KOPT-K1 (cell line): ENCODE results near the gene CCDC40.

ENCODE experiments used
- H3K27ac ChIP-seq: fragments of 200-600 bp; sonication (generic); 2 replicates; pipeline ENCODE4 v1.5.1; 2016; ENCODE audit warnings: antibody characterized with exemption, mild to moderate bottlenecking, low read depth, low read length; ENCODE audit not compliant: poor library complexity, severe bottlenecking
- H3K36me3 ChIP-seq: fragments of 200-600 bp; sonication (generic); 2 replicates; pipeline ENCODE4 v1.5.1; 2017; ENCODE audit warnings: antibody characterized with exemption, mild to moderate bottlenecking, low read length, moderate library complexity; ENCODE audit not compliant: insufficient read depth
- H3K9me3 ChIP-seq: fragments of 200-600 bp; sonication (generic); 2 replicates; pipeline ENCODE4 v1.5.1; 2017; ENCODE audit warnings: antibody characterized with exemption, low read length, mild to moderate bottlenecking; ENCODE audit not compliant: insufficient read depth, poor library complexity, severe bottlenecking

CCDC40 gene

DNA sequence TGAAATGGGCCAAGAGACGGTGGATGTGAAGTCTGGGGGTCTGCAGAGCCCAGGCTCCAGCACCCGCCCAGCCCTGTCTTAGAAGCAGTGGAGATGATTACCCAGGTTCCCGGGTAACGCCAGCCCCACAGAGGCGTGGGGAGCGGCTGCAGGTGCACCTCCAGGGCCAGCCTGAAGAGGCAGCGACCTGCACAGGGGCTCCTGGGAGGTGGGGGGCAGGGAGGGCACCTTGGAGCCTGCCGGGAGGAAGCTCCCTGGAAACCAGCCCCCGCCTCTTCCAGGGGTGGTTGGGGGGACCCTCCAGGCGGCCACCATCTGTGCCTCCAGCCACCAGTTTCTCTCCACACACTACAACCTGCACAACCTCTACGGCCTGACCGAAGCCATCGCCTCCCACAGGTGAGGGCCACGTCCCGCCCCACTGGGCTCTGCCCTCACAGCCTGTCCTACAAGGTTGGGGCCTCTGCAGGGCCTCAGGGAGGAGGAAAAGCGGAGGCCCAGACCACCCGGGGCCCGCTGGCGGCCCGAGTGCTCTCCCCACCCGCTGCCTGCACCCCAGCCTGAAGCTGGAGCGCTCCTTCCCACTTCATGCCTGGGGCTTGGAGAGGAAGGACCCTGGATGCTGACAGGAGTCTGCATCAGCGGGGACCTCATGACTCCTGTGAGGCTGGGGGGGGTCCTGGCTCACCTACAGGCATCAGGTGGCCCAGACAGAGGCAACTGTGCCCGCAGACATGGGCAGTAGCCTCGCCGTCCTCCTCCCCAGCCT, 75.4 kb downstream of the CCDC40 start:
- no peaks in the 10 kb centered on the region; the same call in 1 of the 2 replicates for H3K36me3 ChIP-seq
- H3K9me3 ChIP-seq, result peaks cover 6% of the 10 kb centered on the region
- H3K27ac ChIP-seq, result no peak overlapping the region

DNA sequence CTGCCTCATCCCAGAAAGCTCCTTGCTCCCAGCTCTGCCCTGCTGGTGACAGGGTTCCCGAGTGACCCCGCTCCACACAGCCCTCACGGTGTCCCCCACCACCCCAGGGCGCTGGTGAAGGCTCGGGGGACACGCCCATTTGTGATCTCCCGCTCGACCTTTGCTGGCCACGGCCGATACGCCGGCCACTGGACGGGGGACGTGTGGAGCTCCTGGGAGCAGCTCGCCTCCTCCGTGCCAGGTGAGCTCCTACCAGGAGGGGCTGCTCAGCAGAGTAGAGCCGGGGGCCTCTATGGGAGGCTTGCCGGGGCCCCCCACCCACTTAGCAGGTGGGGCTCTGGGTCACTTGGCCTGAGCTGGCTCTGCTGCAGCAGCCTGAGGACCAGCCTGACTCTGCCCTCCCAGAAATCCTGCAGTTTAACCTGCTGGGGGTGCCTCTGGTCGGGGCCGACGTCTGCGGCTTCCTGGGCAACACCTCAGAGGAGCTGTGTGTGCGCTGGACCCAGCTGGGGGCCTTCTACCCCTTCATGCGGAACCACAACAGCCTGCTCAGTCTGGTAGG, 76.1 kb downstream of the CCDC40 start:
- no peaks in the 10 kb centered on the region; the same call in 1 of the 2 replicates for H3K36me3 ChIP-seq
- peaks cover 6% of the 10 kb centered on the region for H3K9me3 ChIP-seq
- H3K27ac ChIP-seq, result no peak overlapping the region

DNA sequence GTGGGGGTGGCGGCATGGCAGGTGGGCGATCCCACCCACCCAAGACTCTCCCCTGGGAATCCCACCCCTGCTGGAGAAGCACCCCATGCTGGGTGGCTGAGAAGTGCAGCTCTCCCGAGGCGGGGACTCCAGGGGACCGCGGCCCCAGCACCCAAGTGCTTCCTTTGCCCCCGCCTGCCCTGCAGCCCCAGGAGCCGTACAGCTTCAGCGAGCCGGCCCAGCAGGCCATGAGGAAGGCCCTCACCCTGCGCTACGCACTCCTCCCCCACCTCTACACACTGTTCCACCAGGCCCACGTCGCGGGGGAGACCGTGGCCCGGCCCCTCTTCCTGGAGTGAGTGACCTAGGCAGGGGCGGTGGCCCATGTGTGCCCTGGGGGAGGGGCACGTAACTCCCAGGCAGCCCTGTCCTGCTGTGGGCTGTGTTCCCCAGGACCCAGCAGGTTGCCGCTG, 76.6 kb downstream of the CCDC40 start:
- no peaks in the 10 kb centered on the region; the same call in 1 of the 2 replicates for H3K36me3 ChIP-seq
- H3K27ac ChIP-seq, result no peak overlapping the region
- H3K9me3 ChIP-seq, result peaks cover 6% of the 10 kb centered on the region

DNA sequence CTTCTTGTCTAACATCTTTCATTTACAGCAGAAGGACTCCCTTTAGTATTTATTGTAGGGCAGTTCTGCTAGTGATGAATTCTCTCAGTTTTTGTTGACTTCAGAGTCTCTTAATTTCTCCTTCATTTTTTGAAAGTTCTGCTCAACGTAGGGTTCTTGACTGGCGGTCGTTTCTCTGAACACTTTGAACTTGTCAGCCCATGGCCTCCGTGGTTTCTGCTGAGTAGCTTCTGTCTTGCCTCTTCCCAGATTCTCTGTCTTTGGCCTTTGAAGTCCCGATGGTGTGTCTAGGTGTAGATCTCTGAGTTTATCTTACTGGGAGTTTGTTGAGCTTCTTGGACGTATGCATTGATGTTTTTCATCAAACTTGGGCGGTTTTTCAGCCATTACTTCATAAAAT, 78.3 kb downstream of the CCDC40 start:
- no peaks in the 10 kb centered on the region; the same call in 1 of the 2 replicates for H3K36me3 ChIP-seq
- H3K9me3 ChIP-seq, result peaks cover 6% of the 10 kb centered on the region
- H3K27ac ChIP-seq, result peak overlapping the region; percentile 64

DNA sequence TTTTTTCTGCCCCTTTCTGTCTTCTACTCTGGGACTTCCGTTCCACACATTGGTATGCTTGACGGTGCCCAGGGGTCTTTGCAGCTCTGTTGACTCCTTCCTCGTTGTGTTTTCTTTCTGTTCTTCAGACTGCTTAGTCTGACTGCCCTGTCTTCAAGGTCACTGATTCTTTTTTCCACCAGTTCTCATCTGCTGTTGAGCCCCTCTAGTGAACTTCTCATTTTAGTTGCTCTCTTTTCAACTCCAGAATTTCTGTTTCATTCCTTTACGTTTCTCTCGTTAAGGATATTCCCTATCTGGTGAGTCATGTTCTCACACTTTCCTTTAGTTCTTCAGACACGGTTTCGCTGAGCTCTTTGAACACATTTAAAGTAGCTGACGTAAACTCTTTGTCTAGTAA, 78.7 kb downstream of the CCDC40 start:
- H3K27ac ChIP-seq, result peak overlapping the region; percentile 64
- no peaks in the 10 kb centered on the region; the same call in 1 of the 2 replicates for H3K36me3 ChIP-seq
- peaks cover 6% of the 10 kb centered on the region for H3K9me3 ChIP-seq

DNA sequence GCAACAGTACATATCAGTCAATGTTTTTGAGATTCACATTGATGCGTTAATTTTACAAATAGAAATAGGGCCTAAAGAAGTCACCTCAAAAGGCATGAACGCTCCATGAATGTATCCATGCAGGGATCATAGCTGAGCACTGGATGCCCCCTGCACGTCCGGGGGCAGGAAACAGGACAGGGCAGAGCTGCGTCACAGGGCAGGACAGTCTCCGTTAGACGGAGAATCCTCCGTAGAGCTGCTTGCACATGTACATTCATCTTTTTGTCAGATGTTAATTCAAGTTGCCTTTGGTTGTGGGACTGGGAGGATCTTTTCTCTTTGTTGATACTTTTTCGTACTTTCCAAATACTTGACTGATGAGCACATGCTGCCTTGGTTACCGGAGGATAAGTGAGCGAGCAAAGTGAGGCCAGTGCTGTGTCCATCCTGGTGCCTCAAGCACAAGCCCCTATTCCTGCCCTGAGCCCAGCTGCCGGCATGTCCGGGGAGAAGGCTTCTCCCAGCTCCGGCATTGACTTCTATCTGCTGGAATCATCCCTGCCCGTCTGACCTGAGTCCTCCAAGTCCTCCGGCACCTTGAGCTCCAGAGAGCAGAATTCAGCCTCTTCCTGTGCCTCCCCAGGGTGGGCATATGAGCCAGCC, 80.0 kb downstream of the CCDC40 start:
- Histone ChIP-seq H3K36me3 (no peaks in the 10 kb centered on the region), H3K27ac (no peak overlapping the region), H3K9me3 (peaks cover 6% of the 10 kb centered on the region)

DNA sequence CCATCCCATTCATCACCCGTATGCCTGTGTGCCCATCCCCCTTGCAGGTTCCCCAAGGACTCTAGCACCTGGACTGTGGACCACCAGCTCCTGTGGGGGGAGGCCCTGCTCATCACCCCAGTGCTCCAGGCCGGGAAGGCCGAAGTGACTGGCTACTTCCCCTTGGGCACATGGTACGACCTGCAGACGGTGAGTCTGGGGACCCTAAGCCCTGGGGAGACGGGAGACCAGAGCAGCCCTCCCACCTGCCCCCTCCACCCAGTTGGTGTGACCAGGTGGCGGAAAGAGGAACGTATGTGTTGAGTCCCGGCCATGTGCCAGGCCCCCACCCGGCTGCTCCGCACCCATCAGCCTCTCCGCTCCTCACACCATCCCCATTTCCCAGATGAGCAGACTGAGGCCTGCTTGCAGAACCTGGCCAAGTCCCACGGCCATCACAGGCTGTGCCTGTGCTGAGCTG, 80.5 kb downstream of the CCDC40 start:
- no peaks in the 10 kb centered on the region for H3K36me3 ChIP-seq
- H3K9me3 ChIP-seq, result peaks cover 6% of the 10 kb centered on the region
- H3K27ac ChIP-seq, result no peak overlapping the region

DNA sequence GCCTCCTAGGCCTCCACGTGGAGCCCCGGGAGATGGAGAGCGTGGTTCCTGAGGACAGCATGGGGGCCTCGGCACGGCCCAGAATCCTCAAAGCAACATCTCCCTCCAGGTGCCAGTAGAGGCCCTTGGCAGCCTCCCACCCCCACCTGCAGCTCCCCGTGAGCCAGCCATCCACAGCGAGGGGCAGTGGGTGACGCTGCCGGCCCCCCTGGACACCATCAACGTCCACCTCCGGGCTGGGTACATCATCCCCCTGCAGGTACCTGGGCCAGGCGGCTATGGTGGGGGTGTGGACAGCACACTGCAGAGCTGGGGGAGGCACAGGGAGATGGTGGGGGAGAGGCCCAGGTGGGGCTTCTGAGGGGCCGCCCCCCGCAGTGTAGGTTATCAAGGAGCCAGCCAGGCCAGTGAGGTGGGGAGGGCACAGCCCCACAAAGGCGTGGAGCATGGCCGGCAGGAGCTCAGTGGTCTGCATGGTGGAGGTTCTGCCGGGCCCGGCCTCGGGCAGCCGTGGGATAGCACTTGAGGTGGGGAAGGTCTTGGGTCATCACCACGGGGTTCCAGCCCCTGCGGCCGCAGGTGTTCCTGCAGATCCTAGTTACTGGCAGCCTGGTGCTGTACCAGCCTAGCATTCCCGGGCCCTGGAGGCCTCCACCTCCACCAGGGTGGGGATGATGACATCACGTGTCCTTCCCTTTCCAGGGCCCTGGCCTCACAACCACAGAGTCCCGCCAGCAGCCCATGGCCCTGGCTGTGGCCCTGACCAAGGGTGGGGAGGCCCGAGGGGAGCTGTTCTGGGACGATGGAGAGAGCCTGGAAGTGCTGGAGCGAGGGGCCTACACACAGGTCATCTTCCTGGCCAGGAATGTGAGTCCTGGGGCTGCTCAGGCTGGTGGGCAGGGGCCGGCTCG, 81.3 kb downstream of the CCDC40 start:
- Histone ChIP-seq H3K27ac (no peak overlapping the region), H3K9me3 (peaks cover 6% of the 10 kb centered on the region), H3K36me3 (no peaks in the 10 kb centered on the region)

DNA sequence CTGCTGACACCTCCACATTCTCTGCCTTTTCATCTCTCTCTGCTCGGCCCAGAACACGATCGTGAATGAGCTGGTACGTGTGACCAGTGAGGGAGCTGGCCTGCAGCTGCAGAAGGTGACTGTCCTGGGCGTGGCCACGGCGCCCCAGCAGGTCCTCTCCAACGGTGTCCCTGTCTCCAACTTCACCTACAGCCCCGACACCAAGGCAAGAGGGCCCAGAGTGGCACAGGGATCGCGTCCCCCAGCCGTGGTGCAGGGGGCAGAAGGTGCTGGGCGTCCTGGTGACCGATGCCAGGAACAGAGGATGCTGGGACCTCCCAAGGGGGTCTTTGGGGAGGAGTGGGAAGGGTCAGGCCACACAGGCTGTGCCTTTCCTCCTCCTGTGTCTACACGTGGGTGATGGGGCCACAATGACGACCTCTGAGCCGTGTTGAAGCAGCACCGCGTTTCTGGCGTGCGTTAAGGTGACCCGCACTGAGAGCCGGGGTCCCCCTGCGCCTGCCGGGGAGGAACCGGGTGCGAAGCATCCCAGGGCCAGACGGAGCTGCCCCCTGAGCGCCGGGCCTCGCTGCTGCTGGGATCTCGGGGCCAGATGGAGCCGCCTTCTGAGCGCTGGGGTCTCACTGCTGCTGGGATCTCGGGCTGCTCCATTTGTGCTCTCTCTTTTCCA, 82.3 kb downstream of the CCDC40 start:
- Histone ChIP-seq H3K27ac (no peak overlapping the region), H3K9me3 (peaks cover 6% of the 10 kb centered on the region), H3K36me3 (no peaks in the 10 kb centered on the region)

DNA sequence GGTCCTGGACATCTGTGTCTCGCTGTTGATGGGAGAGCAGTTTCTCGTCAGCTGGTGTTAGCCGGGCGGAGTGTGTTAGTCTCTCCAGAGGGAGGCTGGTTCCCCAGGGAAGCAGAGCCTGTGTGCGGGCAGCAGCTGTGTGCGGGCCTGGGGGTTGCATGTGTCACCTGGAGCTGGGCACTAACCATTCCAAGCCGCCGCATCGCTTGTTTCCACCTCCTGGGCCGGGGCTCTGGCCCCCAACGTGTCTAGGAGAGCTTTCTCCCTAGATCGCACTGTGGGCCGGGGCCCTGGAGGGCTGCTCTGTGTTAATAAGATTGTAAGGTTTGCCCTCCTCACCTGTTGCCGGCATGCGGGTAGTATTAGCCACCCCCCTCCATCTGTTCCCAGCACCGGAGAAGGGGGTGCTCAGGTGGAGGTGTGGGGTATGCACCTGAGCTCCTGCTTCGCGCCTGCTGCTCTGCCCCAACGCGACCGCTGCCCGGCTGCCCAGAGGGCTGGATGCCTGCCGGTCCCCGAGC, 82.9 kb downstream of the CCDC40 start:
- no peak overlapping the region for H3K27ac ChIP-seq
- no peaks in the 10 kb centered on the region for H3K36me3 ChIP-seq
- peaks cover 6% of the 10 kb centered on the region for H3K9me3 ChIP-seq

DNA sequence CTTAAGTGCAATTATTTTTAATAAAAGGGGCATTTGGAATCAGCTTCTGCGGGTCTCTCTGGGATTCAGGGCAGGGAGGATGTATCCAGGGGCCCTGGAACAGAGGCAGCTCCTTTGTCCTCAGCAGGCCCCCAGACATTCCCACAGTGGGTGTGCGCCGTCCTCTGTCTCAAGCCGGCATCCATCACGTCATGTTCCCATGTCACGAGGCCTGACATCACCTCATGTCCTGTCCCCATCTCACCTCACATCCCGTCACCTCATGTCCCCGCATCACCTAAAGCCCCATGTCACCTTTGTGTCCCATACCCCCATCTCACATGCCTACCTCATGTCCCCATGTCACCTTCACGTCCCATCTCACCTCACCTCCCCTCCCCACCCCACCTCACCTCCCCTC, 83.4 kb downstream of the CCDC40 start:
- no peak overlapping the region for H3K27ac ChIP-seq
- H3K9me3 ChIP-seq, result peaks cover 6% of the 10 kb centered on the region
- H3K36me3 ChIP-seq, result no peaks in the 10 kb centered on the region

DNA sequence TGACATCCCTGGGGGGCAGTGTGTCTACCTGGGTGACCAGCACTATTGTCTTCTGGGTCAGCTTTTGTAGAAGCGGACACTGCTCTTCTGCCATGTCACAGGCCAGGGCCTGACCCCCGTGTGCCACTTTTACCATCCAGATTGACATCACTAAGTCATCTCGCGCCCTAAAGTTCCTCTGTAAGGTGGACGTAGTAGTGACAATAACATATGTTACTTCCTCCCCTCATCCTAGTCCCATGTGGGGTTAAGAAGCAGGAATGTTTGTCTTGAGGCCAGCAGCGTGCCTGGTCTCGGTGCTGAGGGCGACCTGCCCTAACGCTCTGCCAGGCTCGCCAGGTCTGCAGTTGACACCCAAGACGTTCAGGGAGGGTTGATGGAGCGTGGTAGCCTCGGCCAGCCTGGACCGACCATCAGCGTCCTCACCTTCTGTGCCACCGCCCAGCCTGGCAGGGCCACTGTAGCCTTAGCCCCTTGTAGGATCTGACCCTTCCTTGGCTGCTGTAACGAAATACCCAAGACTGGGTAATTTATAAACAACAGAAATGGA, 85.7 kb downstream of the CCDC40 start:
- H3K27ac ChIP-seq, result no peak overlapping the region
- no peaks in the 10 kb centered on the region for H3K36me3 ChIP-seq
- no peaks in the 10 kb centered on the region for H3K9me3 ChIP-seq

DNA sequence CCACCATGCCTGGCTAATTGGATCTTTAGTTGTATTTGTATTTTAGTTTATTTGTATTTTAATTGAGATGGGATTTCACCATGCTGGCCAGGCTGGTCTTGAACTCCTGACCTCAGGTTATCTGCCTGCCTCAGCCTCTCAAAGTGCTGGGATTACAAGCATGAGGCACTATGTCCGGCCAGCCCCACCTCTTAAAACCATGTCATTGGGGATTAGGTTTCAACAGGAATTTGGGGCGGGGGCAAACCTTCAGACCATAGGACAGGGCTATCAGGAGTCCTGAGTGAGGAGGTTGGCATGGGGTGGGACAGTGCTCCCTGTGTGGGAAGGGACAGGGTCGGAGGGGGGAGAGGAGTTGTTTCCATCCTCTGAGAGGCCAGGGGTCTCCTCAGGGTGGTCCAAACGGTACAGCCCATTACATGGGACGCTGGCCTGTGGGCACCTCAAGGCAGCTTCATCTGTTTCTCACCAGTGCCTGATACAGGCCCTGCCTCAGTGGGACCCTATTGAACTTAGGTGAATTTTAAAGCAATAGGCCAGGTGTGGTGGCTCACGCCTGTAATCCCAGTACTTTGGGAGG, 86.6 kb downstream of the CCDC40 start:
- no peak overlapping the region for H3K27ac ChIP-seq
- no peaks in the 10 kb centered on the region for H3K9me3 ChIP-seq
- no peaks in the 10 kb centered on the region for H3K36me3 ChIP-seq
